Activated CD8-positive, alpha-beta T cell treated with anti-CD3 and anti-CD28 coated beads, Interleukin-2, amount 10 ng/mL, durations not matched to agents 7 days and 5 days (primary cell): Measurements from ENCODE around the gene TM9SF1. TPM values are rescaled to one million over a fixed set of nuclear protein-coding genes. Genes with fewer than 3 reads are reported as not detected.
A peak's percentile ranks its signal among the peaks of the same experiment; 100 is the strongest.

Source experiments
- ATAC-seq: fragments of 150-1000 bp; cut with Tn5 transposase; one replicate; pipeline ENCODE4 v1.10.0; 2021; ENCODE audit warnings: moderate library complexity
- CTCF ChIA-PET: fragments of 350-600 bp; sonication (Branson Sonifier 250); formaldehyde crosslinking; loops from one replicate; lab custom pipeline; 2021; ENCODE audit warnings: antibody characterized with exemption; lab: Charles Lee
- POLR2A ChIA-PET: fragments of 350-600 bp; sonication (Branson Sonifier 250); formaldehyde crosslinking; loops from one replicate; lab custom pipeline; 2021; ENCODE audit warnings: antibody characterized with exemption; lab: Charles Lee
- DNase-seq: peaks from one replicate; pipeline ENCODE4 v3.0.0-alpha.2; 2020
- H3K27ac Mint-ChIP-seq: one replicate; pipeline ENCODE4 v1.8.0; 2021; ENCODE audit warnings: mild to moderate bottlenecking, mixed read lengths
- H3K27me3 Mint-ChIP-seq: one replicate; pipeline ENCODE4 v1.8.0; 2021; ENCODE audit warnings: low read depth, mixed read lengths
- H3K36me3 Mint-ChIP-seq: one replicate; pipeline ENCODE4 v1.8.0; 2021; ENCODE audit warnings: low read depth, mixed read lengths
- H3K4me1 Mint-ChIP-seq: one replicate; pipeline ENCODE4 v1.8.0; 2021; ENCODE audit warnings: low read depth, mixed read lengths
- H3K4me3 Mint-ChIP-seq: one replicate; pipeline ENCODE4 v1.8.0; 2021; ENCODE audit warnings: mild to moderate bottlenecking, mixed read lengths
- H3K9me3 Mint-ChIP-seq: one replicate; pipeline ENCODE4 v1.8.0; 2022; ENCODE audit warnings: mixed read lengths; ENCODE audit not compliant: insufficient read depth
- total RNA-seq, 2 experiments: library from RNA; stranded (reverse); gene quantifications; one replicate each; pipeline ENCODE4 v1.2.3, GENCODE V29; 2021

Gene TM9SF1
- total RNA-seq, 2 experiments from 2014 or later, result 29.3 to 32.8 TPM

DNA sequence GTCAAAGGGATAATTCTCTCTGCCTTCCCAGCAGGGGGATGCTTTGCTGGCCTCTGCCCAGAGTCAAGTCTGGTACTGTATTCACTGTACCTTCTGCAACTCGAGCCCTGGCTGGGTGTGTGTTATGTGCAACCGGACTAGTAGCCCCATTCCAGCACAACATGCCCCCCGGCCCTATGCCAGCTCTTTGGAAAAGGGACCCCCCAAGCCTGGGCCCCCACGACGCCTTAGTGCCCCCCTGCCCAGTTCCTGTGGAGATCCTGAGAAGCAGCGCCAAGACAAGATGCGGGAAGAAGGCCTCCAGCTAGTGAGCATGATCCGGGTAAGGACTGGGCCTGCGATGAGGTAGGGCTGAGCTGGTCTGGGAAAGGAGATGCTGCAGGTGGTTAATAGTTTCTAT lies 44.7 kb downstream of the TM9SF1 start:
- H3K4me1 Mint-ChIP-seq, result peaks cover 37% of the 10 kb centered on the region

DNA sequence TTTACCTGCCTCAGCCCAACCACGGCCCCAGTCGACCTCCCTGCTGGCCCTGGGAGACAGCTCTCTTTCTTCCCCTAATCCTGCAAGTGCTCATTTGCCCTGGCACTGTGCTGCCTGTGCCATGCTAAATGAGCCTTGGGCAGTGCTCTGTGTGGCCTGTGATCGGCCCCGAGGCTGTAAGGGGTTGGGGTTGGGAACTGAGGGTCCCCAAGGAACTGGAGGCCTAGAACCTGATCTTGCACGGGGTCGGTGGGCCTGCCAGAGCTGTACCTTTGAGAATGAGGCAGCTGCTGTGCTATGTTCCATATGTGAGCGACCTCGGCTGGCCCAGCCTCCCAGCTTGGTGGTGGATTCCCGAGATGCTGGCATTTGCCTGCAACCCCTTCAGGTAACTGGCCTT lies 45.2 kb downstream of the TM9SF1 start:
- DNase-seq, result no peak
- CTCF ChIA-PET, result interaction anchor here (1.0 to 3.4 kb wide), 3 partner anchors 11 to 92 kb away, joined by 3 to 35 read pairs (median 3); partner anchors contain the start of gene IRF9
- no peak overlapping the region for H3K4me3 Mint-ChIP-seq
- H3K9me3 Mint-ChIP-seq, result no peaks in the 10 kb centered on the region
- no peak for ATAC-seq
- H3K27ac Mint-ChIP-seq, result peak overlapping the region; percentile 54
- H3K36me3 Mint-ChIP-seq, result peaks cover 71% of the 10 kb centered on the region
- H3K27me3 Mint-ChIP-seq, result no peaks in the 10 kb centered on the region
- POLR2A ChIA-PET, result interaction anchor here (1.1 to 10.1 kb wide), 3 partner anchors 13 to 39 kb away, joined by 3 to 229 read pairs (median 7); partner anchors contain the start of genes DCAF11, IPO4, IRF9 and NRL
- peaks cover 42% of the 10 kb centered on the region for H3K4me1 Mint-ChIP-seq

More for the DNA sequence above, 44.7 kb downstream of the TM9SF1 start:
- no peaks in the 10 kb centered on the region for H3K27me3 Mint-ChIP-seq
- H3K36me3 Mint-ChIP-seq, result peaks cover 70% of the 10 kb centered on the region
- DNase-seq (no peak), ATAC-seq (no peak)
- CTCF ChIA-PET, result interaction anchor here (1.0 to 3.4 kb wide), 3 partner anchors 10 to 93 kb away, joined by 3 to 35 read pairs (median 3); partner anchors contain the start of gene IRF9
- no peak overlapping the region for H3K4me3 Mint-ChIP-seq
- H3K27ac Mint-ChIP-seq, result peak overlapping the region; percentile 54
- no peaks in the 10 kb centered on the region for H3K9me3 Mint-ChIP-seq
- POLR2A ChIA-PET, result interaction anchor here (0.7 to 10.1 kb wide), 4 partner anchors 9 to 38 kb away, joined by 3 to 229 read pairs (median 6); partner anchors contain the start of genes EMC9, IPO4, IRF9 and PSME1

DNA sequence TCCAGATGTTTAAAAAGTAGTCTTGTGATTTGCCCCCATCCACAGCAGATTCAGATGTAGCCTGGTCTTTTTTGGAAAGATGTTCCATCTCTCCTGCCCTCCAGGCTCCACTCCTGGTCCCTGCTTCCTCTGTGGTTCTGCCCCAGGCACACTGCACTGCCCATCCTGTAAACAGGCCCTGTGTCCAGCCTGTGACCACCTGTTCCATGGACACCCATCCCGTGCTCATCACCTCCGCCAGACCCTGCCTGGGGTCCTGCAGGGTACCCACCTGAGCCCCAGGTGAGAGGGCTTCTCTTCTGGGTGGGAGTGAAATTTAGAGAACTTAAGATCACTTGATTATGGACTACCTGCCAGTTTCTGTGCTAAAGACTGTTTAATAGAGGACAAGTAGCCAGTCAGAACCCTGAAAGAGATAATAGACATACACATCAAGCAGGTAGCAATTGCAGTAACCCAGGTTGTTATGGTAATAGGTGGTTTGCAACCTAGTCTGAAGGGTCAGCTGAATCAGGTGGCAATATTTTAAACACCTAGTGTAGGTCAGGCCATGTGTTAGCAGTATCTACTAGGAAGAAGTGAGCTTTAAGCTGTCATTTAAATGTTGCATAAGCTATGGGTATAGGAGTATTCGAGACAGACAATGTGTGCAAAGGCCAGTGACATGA lies 45.8 kb downstream of the TM9SF1 start:
- CTCF ChIA-PET, result interaction anchor here (1.0 to 6.1 kb wide), 5 partner anchors 11 to 91 kb away, joined by 3 to 77 read pairs (median 25); partner anchors contain the start of genes IRF9 and PSME1
- H3K27ac Mint-ChIP-seq, result peak overlapping the region; percentile 57
- ATAC-seq (no peak), DNase-seq (no peak)
- POLR2A ChIA-PET, result interaction anchor here (1.1 to 10.1 kb wide), 4 partner anchors 12 to 35 kb away, joined by 3 to 229 read pairs (median 52); partner anchors contain the start of genes DCAF11, IRF9, NRL and PSME1
- peaks cover 71% of the 10 kb centered on the region for H3K36me3 Mint-ChIP-seq
- peaks cover 47% of the 10 kb centered on the region for H3K4me1 Mint-ChIP-seq
- no peaks in the 10 kb centered on the region for H3K9me3 Mint-ChIP-seq
- H3K4me3 Mint-ChIP-seq, result peak overlapping the region; percentile 88
- no peaks in the 10 kb centered on the region for H3K27me3 Mint-ChIP-seq

GRCh38 chr14:24147761-24148428 lies 47.3 kb downstream of the TM9SF1 start:
- DNase-seq, result peak; percentile 36
- H3K27ac Mint-ChIP-seq, result peak overlapping the region; percentile 92
- POLR2A ChIA-PET, result interaction anchor here (0.8 to 10.1 kb wide), 8 partner anchors 11 to 66 kb away, joined by 3 to 229 read pairs (median 13); partner anchors contain the start of genes CHMP4A, DCAF11, IPO4 and IRF9
- CTCF ChIA-PET, result interaction anchor here (1.1 to 6.1 kb wide), 6 partner anchors 11 to 68 kb away, joined by 3 to 77 read pairs (median 24); partner anchors contain the start of genes DCAF11, IPO4, IRF9 and NRL
- no peak for ATAC-seq
- H3K36me3 Mint-ChIP-seq, result peaks cover 80% of the 10 kb centered on the region
- H3K4me3 Mint-ChIP-seq, result peak overlapping the region; percentile 88
- H3K27me3 Mint-ChIP-seq, result no peaks in the 10 kb centered on the region
- H3K4me1 Mint-ChIP-seq, result peaks cover 61% of the 10 kb centered on the region
- no peaks in the 10 kb centered on the region for H3K9me3 Mint-ChIP-seq

DNA sequence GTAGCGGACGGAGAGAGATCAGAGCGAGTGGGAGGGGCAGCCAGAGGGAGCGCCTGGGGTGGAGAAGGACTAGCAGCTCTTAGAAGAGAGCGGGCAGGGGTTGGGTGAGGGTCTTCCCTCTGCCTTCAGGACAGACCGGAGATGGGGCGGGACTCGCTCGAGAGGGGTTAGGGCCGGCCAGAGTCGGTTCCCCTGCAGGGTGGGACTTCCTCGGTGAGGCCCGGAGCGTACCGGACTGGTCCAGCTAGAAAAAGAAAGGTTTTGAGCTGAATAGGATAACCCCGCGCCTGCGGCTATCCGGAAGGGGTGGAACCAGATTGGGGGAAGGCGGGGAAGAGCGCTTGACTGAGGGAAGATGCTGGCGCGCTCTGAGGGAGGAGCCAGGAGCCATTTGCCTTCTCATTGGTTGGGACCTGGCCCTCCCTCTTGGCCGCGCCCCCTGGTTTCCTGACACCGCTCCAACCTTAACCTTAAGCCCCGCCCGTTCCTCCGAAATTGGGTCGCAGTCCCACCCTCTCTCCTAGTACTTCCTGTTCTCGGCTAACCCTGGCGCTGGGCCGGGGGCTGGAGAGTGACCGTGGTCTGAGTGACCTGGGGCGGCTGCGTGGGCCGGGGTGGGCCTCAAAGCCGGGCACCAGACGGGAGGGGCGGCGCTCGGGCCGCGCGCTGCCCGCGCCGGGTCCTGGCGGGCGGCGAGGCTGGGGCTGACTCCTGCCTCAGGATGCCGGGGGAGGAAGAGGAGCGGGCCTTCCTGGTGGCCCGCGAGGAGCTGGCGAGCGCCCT lies 48.1 kb downstream of the TM9SF1 start, which contains the start of gene RNF31:
Gene RNF31 (plus strand): TSS at position 521 of the 783 bp plus-strand sequence. CDS start 201 bp downstream, at position 722.
- ChIA-PET CTCF (interaction anchor here (0.7 to 6.1 kb wide), 11 partner anchors 8 to 160 kb away, joined by 3 to 77 read pairs (median 5); partner anchors contain the start of genes CIDEB, DCAF11, IPO4 and IRF9), POLR2A (interaction anchor here (0.6 to 10.1 kb wide), 17 partner anchors 9 to 546 kb away, joined by 3 to 229 read pairs (median 9); partner anchors contain the start of genes CHMP4A, DCAF11, FITM1 and IPO4)
- H3K27me3 Mint-ChIP-seq, result no peaks in the 10 kb centered on the region
- peak within 1 kb of the TSS; percentile 95 for H3K27ac Mint-ChIP-seq
- H3K4me1 Mint-ChIP-seq, result peaks cover 67% of the 10 kb centered on the region
- H3K36me3 Mint-ChIP-seq, result peaks cover 81% of the 10 kb centered on the region
- ATAC-seq (peak; percentile 87), DNase-seq (peak; percentile 100)
- H3K9me3 Mint-ChIP-seq, result no peaks in the 10 kb centered on the region
- peak within 1 kb of the TSS; percentile 88 for H3K4me3 Mint-ChIP-seq

- ATAC-seq (peak; percentile 72), DNase-seq (peak; percentile 96)
- Mint-ChIP-seq H3K27ac (peak within 1 kb of the TSS; percentile 95), H3K4me3 (peak within 1 kb of the TSS; percentile 88), H3K27me3 (no peaks in the 10 kb centered on the region), H3K9me3 (no peaks in the 10 kb centered on the region), H3K36me3 (peaks cover 79% of the 10 kb centered on the region), H3K4me1 (peaks cover 66% of the 10 kb centered on the region)
- ChIA-PET CTCF (interaction anchor here (0.7 to 6.1 kb wide), 10 partner anchors 9 to 161 kb away, joined by 3 to 77 read pairs (median 8); partner anchors contain the start of genes CIDEB, DCAF11, IRF9 and NRL), POLR2A (interaction anchor here (0.6 to 10.1 kb wide), 16 partner anchors 9 to 536 kb away, joined by 3 to 229 read pairs (median 10); partner anchors contain the start of genes CHMP4A, DCAF11, FITM1 and IPO4)
Observed at GRCh38 chr14:24146453-24146977, 48.7 kb downstream of the TM9SF1 start, which contains the start of gene PSME2. Gene PSME2 (minus strand): TSS chr14:24146610. CDS start chr14:24146581, 29 bp downstream.

DNA sequence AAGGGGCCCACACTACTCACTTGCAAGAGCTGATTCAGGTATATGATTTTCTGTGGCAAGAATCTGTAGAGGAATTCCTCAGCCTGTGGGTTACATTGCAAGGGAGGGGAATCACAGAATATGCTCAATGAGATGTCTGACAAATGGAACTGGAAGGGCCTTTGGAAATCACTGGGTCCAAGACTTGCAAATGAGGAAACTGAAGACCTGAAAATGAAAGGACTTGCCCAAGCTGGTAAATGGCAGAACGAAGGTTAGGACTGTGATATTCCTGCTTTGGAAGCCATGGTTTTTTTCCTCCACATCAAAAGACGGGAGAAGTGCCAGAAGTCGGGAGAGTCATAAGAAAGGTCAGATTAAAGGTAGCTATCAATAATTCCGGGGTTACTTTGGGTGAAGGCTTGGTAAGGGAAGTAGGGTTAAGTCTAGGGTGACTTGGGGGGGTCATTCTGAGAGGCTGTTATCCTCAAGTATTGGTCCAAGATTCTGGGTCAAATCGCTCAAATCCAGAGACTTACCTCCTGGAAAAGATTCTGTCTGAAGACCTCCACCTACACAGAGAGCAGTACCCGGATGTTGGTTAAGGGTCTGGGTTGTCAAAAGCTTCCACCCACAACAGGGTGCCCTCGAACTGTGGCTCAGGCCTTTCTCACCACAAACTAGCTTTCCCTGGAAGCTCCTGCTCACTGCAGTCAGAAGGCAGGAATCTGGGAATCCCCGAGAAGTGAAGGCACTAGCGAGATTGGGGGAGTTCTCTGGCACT lies 49.4 kb downstream of the TM9SF1 start:
- Mint-ChIP-seq H3K9me3 (no peaks in the 10 kb centered on the region), H3K4me3 (peak overlapping the region; percentile 88), H3K36me3 (peaks cover 77% of the 10 kb centered on the region), H3K27me3 (no peaks in the 10 kb centered on the region), H3K27ac (peak overlapping the region; percentile 95), H3K4me1 (peaks cover 63% of the 10 kb centered on the region)
- POLR2A ChIA-PET, result interaction anchor here (0.9 to 10.1 kb wide), 11 partner anchors 9 to 97 kb away, joined by 4 to 229 read pairs (median 13); partner anchors contain the start of genes CHMP4A, DCAF11, IPO4 and IRF9
- DNase-seq (peak; percentile 29), ATAC-seq (no peak)
- CTCF ChIA-PET, result interaction anchor here (0.8 to 6.1 kb wide), 8 partner anchors 9 to 162 kb away, joined by 3 to 77 read pairs (median 16); partner anchors contain the start of genes CIDEB, DCAF11, IRF9 and NRL

DNA sequence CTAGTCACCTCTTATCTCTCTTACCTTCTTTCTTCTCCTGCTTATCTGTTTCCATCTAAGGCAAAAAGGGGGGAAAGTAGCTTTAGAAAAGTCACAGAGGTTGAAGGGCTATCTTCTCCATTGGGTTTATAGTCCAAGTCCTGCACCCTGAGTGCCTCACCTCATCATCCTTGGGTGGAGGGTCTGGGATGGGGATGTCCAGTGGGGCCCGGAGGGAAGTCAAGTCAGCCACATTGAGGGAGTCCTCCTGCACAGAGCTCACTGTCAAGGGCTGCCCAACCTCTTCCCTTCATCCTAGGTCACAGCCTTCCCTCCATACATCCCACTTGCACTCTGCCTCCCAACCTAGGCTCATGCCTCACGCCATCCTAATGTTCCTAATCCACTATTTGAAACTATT lies 50.0 kb downstream of the TM9SF1 start:
- DNase-seq (no peak), ATAC-seq (no peak)
- Mint-ChIP-seq H3K4me3 (peak overlapping the region; percentile 88), H3K36me3 (peaks cover 77% of the 10 kb centered on the region), H3K27me3 (no peaks in the 10 kb centered on the region), H3K4me1 (peaks cover 56% of the 10 kb centered on the region), H3K27ac (peak overlapping the region; percentile 95), H3K9me3 (no peaks in the 10 kb centered on the region)
- ChIA-PET POLR2A (interaction anchor here (1.6 to 10.1 kb wide), 6 partner anchors 8 to 71 kb away, joined by 4 to 229 read pairs (median 34); partner anchors contain the start of genes CHMP4A, DCAF11, IRF9 and MDP1), CTCF (interaction anchor here (3.4 to 6.1 kb wide), 4 partner anchors 9 to 37 kb away, joined by 22 to 77 read pairs (median 26); partner anchors contain the start of genes DCAF11, IRF9, NRL and PSME1)

DNA sequence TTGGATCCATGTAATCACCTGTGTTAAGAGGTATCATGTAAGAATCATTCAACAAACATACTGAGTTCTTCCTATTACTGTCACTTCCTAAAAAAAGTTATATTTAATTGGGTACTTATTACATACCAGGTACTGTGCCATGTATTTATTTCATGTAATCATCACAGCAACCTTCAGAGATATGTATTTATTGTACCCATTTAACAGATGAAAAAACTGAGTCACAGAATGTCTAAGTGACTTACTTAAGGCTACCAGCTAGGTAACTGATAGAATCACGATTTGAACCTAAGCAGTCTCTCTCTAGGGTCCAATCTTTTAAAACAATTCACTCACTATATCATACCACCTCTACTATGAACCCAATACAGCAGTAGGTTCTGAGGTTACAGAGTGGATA lies 50.8 kb downstream of the TM9SF1 start:
- peaks cover 76% of the 10 kb centered on the region for H3K36me3 Mint-ChIP-seq
- H3K9me3 Mint-ChIP-seq, result no peaks in the 10 kb centered on the region
- H3K27ac Mint-ChIP-seq, result peak overlapping the region; percentile 43
- no peak for ATAC-seq
- H3K4me1 Mint-ChIP-seq, result peaks cover 54% of the 10 kb centered on the region
- H3K27me3 Mint-ChIP-seq, result no peaks in the 10 kb centered on the region
- no peak for DNase-seq
- POLR2A ChIA-PET, result interaction anchor here (1.0 to 10.1 kb wide), 3 partner anchors 16 to 30 kb away, joined by 5 to 229 read pairs (median 14); partner anchors contain the start of genes DCAF11, IRF9 and NRL
- CTCF ChIA-PET, result interaction anchor here (4.8 to 6.1 kb wide), 2 partner anchors 16 to 29 kb away, joined by 22 to 77 read pairs; partner anchors contain the start of genes DCAF11, IRF9 and NRL
- peak overlapping the region; percentile 88 for H3K4me3 Mint-ChIP-seq
